Measurements from ENCODE around the gene SLC1A6.

DNA sequence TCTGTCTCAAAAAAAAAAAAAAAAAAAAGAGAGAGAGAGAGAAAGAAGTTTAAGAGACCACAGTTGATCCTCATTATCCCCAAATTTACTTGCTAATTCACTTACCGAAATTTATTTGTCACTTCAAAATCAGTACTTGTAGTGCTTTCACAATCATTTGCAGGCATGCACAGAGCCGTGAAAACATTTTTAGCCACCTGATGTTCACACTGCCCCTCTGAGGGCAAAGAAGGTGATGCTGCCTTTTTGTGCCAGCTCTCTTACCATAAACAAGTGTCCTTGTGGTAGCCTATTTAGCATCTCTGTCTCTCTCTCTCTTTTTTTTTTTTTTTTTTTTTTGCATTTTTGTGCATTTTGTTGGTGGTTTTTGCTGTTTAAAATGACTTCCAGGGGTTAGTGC is 45.6 kb upstream of the SLC1A6 start:
- TF ChIP-seq CTCF (IDR thresholded peaks at IDR 0.05) (no peak), POLR2A (IDR thresholded peaks at IDR 0.05; ENCODE audit: low read depth) (no peak), EP300 (IDR thresholded peaks at IDR 0.05) (no peak)

Data from esophagus muscularis mucosa (tissue), 4 donors.